Measurements from ENCODE around the gene CACNA2D2. TPM values are rescaled to one million over a fixed set of nuclear protein-coding genes. Genes with fewer than 3 reads are reported as not detected.

The CACNA2D2 gene
- total and polyA plus RNA-seq, 2 of the 13 experiments (the other 11 are each of a cell fraction or from before 2014, with no cell fraction given): not detected

- no peak for TF ChIP-seq MYC (CRISPR knock-in tag; IDR thresholded peaks at IDR 0.05; ENCODE audit: borderline replicate concordance)
- TF ChIP-seq HMGXB3 (CRISPR knock-in tag; IDR thresholded peaks at IDR 0.05; ENCODE audit: borderline replicate concordance): no peak
- TF ChIP-seq ZBTB10 (CRISPR knock-in tag; IDR thresholded peaks at IDR 0.05; ENCODE audit: borderline replicate concordance): no peak
- TF ChIP-seq ZNF609 (CRISPR knock-in tag; IDR thresholded peaks at IDR 0.05; ENCODE audit: borderline replicate concordance): no peak
- TF ChIP-seq ZNF747 (CRISPR knock-in tag; IDR thresholded peaks at IDR 0.05; ENCODE audit: borderline replicate concordance): no peak
- TF ChIP-seq SSRP1 (CRISPR knock-in tag; IDR thresholded peaks at IDR 0.05): no peak
These were observed 137.6 kb downstream of the CACNA2D2 start (continued) for GRCh38 chr3:50365842-50366220.

Data from HepG2 (cell line).